GM21515 (cell line): ENCODE data around the gene PEMT.

Source experiments
- ATAC-seq: cut with Tn5 transposase; IDR thresholded peaks from one replicate; pipeline ENCODE4 v1.9.1; 2021; ENCODE audit not compliant: unreplicated experiment

PEMT gene

DNA sequence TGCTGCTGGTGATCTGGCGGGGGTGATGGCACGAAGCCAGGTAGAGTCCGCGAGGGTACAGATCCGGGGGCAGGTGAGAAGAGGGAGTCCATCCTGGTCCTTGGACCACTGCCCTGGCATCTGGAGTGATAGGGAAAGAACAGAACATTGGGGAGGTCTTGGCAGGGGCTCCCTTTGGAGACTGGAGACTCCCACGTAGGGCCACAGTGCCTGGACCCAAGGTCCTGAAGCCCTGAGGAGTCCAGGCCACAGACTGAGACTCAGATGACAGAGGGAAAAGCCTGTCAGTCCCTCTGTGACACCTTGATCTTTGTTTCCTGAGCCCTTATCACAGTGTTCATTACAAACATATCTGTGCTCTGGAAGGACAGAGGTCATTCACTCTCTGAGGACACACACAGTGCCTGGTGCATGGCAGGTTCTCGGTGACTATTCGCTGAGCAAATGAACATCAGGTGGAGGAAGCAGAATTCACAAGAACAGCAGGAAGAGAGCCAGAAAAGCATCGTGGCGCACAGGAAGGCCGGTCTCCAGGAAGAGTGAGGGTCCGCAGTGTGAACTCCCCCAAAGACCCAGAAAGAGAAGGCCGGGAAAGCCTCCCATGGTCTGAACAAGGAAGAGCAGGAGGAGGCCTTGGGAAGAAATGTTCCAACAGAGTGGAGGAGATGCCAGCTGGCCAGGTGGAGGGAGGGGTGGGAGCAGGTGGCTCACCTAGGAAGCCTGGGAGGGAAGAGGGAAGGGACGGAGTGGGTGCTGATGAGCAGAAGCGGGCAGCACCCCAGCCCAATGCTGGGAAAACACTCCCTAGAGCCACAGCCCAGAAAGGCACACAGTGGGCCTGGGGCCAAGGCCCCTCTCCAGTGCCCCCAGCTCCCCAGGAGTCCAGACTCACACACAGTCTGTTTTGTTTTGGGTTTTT is 20.5 kb downstream of the PEMT start:
- no peak for ATAC-seq

- ATAC-seq = no peak
These were observed 21.2 kb downstream of the PEMT start for GRCh38 chr17:17570140-17570797.

DNA sequence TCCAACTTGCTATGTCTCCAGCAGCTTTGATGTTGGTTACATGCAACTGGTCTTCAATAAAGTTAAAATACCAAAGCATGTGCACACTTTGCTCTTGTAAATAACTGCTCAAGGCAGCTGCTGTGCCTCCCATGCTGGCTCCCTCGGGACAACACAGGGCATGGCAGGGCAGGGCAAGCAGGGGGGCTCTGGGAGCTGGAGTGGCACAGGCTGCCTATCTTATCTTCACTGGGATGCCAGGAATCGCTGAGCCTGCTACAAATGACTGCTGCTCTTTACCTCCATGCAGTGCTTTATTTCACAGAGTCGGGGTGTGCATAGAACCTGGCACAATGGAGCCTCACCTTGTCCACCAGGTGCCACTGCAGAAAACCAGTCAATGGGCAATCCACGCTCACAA is 21.8 kb downstream of the PEMT start:
- ATAC-seq = no peak

GRCh38 chr17:17568772-17569195 is 22.7 kb downstream of the PEMT start:
- no peak for ATAC-seq

GRCh38 chr17:17567631-17568030 is 23.9 kb downstream of the PEMT start:
- ATAC-seq = no peak

DNA sequence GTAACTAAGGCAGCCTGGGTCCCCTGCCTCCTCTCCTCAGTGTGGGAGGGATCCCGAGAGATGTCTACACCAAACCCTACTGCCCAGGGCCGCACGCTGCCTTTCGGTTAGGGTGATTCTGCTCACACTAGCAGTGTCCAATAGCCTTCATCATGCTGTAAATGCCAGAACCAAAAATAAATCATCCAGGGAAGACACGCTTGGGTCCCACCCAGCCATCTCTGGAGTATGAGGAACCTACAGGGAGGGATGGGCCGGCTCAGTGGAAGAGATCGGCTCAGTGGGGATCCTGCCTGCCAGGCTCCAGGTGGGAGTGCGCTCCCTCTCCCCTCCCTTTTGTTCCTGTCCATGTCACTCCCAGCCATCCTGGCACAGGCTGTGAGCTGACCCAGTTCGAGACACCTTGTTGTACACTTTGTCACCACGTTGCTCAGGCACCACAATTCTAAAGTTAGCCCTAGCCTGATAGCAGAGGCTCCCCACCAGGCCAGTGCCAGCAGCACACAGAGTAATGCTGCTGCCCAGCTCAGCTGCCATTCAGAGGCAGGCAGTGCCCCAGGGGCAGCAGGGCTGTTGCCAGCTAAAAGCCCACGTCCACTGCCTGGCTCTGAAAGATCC is 24.5 kb downstream of the PEMT start:
- ATAC-seq = no peak

DNA sequence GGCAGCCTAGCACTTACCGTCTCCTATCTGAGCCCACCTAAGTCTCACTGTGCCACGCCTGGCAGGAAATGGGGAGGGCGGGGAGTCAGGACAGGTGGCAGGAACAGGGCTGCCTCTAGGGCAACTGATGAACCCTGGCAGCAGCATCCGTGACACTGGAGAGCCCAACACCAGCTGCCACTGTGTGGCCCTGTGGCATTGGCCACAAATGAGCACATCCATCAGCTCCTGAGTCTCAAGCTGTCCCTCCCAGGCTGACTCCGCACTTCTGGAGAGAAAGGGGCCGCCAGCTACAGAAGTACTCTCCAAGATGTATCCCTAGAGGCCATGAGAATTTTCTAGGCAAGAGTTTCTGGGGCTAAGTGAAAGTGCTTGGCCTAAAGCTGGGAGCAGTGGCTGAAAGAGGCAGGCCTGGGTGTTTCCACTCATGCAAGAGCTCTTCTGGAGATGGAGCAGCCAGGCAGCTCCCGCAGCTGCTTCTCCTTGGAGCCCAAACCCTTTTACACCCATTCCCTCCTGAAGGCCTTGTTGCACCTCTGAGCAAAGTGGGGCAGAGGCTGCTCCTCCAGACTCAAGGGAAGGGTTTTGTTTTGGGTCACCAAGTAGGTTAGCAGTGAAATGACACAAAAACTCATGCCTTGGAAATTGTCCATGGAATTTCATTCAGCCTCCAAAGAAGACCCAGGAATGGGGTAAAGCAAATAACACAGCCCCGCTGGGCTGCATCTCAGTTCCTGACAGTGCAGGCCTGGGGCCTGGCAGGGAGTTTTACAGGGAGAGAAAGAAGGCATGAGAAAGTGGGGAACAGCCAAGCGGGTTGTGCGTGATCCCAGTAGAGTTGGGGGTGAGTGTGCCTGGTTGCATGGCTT is 25.8 kb downstream of the PEMT start:
- ATAC-seq = no peak

DNA sequence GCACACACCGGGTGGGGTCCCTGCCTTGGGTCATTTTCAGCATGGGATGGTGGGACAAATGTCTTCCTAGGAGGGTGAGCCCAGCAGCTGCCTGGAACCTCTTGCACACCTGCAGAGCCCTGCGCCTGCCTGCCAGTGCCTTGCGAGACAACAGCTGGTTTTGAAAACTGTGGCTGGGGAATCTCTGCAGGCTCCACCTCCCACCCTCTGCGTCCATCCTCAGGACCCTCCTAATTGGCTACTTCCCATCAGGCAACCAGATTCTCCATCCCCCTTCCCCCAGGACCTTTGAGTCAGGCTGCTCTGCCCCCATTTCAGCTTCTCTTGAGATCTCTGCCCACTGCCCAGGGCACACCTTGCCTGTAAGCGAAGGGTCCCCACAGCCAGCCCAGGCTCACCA is 26.6 kb downstream of the PEMT start:
- no peak for ATAC-seq

DNA sequence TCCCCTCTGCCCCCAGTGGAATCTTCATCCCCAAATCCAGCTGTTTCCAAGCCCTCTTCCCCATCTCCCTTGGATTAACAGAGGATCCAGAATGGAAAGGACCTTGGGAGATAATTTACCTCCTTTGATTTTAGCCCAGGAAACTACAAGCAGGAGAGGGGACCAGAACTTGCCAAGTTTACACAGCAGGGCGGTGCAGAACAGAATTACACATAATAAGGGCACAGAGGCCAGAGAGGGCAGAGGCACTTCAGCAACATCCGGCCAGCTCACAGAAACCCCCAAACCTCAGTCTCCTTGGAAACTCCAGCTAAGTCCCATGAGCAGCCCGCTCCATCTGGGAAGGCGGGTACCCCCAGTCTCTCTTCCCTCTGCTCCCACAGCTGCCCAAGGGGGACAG is 27.2 kb downstream of the PEMT start:
- no peak for ATAC-seq

GRCh38 chr17:17563530-17563929 is 28.0 kb downstream of the PEMT start:
- ATAC-seq = no peak

DNA sequence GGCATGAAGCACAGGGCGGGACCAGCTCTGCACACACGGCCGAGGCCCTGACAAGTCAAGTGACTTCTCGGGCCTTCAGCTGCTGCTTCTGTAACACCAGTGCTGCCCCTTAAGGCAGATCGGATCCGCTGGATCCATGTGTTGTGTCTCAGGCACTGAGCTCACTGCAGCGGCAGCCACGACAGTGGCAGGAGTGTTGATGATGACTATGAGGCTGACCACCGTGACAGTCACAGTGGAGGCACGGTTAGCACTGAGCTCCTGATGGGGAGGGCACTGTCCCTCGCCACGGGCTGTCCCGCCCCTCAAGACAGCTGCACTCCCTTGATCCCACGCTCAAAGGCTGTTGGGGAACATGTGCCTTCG is 29.4 kb downstream of the PEMT start:
- ATAC-seq = no peak

- ATAC-seq = no peak
These were observed 29.9 kb downstream of the PEMT start for GRCh38 chr17:17561408-17562145.

- no peak for ATAC-seq
These were observed 30.5 kb downstream of the PEMT start for GRCh38 chr17:17560975-17561374.

GRCh38 chr17:17560167-17560566 is 31.3 kb downstream of the PEMT start:
- ATAC-seq = no peak

- no peak for ATAC-seq
These were observed 32.3 kb downstream of the PEMT start for GRCh38 chr17:17559164-17559563.

- no peak for ATAC-seq
These were observed 33.1 kb downstream of the PEMT start for GRCh38 chr17:17558431-17558830.

DNA sequence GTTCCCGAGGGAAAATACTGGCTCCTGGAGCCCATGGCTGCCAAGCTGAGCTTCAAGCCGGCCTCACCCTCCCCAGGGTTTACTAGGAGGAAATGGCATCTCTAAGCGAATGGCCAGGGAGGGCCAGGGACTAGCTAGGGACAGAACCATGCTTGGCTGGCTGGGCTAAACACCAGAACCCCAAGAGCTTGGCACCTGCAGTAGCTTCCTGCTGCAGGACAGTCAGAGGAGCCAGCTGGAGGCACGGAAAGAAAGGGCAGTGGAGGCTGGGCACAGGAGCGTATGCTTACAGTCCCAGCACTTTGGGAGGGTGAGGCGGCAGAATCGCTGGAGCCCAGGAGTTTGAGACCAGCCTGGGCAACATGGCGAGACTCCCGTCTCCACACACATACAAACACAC is 33.7 kb downstream of the PEMT start:
- ATAC-seq = no peak

DNA sequence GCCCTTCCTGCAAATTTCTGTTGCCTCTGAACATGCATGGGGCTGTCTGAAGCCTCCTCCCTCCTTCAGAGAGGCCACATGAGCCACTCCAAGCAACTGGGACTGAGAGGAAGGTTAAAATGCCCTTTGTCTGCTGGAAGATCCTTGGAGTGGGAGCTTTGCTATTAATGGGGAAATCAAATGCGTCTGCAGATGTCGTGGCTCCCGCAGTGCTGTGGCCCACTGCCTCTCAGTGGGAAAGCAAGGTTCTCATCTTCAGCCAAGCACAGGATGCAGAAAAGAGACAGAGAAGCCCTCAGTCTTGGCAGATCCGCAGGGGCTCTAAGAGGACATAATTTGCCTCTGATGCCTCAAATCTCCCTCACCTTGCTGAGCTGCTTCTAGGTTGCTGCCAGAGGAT is 34.8 kb downstream of the PEMT start:
- no peak for ATAC-seq

GRCh38 chr17:17555906-17556305 is 35.6 kb downstream of the PEMT start:
- ATAC-seq = no peak

DNA sequence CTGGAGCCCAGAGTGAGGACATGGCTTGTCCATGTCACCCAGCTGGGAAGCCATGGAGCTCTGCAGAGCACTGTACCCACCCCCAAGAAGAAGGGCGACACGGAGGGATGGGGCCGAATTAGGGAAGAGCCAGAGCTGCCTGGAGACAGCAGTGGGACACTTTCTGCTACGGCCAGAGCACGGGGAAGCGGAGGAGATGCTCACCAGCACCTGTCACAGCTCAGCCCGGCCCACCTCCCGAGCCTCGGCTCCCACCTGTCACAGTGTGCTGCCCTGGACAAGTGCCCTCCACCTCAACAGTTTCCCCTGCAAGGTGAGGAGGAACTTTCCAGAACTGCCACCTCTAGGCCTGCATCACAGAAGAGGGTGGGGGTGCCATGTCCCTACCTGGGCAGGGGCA is 36.4 kb downstream of the PEMT start:
- no peak for ATAC-seq
